HG03135 (cell line): Measurements from ENCODE around the gene NOP53.
"Not testable (repeated sequence)": the region's sequence is repeated elsewhere in the genome, so short reads cannot be mapped to it uniquely, and the experiment has no call there.

Experiments used
- ATAC-seq: cut with Tn5 transposase; IDR thresholded peaks from one replicate; pipeline ENCODE4 v1.9.1; 2021; ENCODE audit warnings: mild to moderate bottlenecking, moderate library complexity; ENCODE audit not compliant: unreplicated experiment

Gene NOP53

GRCh38 chr19:47716270-47716937 is 28.9 kb upstream of the NOP53 start:
- ATAC-seq, result no peak

GRCh38 chr19:47718415-47719046 is 26.8 kb upstream of the NOP53 start:
- not testable (repeated sequence) for ATAC-seq

DNA sequence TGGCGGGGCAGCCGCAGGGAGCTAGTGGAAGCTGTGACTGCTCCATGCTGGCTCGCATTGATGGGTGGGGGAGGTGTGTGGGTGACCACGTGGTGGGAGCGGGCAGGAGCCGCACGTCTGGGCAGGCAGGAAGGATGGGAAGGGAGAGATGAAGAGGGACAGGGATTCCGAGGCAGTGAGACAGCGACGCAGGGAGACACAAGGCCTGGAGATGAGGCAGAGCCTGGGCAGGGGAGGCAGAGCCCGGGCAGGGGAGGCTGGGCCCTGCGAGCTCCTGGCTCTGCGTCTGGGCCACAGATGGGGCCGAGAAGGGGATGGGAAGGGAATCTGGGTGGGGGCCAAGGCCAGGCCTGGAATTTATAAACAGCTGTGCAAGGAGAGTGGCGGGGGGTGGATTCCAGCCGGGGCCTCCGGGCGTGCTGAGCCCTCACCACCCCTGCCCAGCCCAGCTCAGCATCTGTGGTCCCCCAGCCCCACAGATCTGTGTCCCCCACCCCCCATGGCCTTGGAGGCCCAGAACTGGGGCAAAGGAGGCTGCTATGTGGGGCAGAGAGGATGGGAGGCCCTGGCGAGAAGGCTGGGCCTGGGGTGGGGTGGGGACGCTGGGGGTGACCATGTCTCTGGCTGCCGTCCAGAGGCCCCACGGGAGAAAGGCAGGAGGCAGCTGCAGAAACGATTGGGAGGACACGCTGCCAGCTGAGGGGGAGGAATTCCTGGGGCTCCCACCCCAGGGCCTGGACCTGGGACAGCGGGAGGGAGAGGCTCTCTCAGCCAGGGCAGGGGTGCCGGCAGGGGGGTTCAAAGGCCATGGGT is 26.1 kb upstream of the NOP53 start:
- ATAC-seq, result no peak

- ATAC-seq, result no peak
Measured at GRCh38 chr19:47720669-47721422, 24.5 kb upstream of the NOP53 start.

DNA sequence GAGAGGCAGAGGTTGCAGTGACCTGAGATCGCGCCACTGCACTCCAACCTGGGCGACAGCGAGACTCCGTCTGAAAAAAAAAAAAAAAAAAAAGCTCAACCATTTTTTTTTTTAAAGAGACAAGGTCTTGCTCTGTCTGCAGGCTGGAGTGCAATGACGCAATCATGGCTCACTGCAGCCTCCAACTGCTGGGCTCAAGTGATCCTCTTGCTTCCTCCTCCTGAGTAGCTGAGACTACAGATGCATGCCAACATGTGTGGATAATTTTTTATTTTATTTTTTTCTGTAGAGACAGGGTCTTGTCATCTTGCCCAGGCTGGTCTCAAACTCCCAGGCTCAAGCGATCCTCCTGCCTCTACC is 21.8 kb upstream of the NOP53 start:
- ATAC-seq, result no peak

DNA sequence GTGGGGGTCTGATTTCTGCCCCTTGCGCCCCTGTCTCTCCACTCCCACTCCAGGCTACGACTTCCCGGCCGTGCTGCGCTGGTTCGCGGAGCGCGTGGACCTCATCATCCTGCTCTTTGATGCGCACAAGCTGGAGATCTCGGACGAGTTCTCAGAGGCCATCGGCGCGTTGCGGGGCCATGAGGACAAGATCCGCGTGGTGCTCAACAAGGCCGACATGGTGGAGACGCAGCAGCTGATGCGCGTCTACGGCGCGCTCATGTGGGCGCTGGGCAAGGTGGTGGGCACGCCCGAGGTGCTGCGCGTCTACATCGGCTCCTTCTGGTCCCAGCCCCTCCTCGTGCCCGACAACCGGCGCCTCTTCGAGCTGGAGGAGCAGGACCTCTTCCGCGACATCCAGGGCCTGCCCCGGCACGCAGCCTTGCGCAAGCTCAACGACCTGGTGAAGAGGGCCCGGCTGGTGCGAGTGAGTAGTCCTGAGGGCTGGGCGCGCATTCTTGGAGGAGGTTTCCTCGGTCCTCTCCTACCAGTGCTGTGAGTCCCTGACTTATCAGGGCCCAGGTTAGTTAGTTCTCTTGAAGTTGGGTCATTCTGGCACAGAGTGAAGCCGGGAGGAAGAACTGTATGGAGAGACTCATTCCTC is 19.5 kb upstream of the NOP53 start:
- ATAC-seq, result no peak

DNA sequence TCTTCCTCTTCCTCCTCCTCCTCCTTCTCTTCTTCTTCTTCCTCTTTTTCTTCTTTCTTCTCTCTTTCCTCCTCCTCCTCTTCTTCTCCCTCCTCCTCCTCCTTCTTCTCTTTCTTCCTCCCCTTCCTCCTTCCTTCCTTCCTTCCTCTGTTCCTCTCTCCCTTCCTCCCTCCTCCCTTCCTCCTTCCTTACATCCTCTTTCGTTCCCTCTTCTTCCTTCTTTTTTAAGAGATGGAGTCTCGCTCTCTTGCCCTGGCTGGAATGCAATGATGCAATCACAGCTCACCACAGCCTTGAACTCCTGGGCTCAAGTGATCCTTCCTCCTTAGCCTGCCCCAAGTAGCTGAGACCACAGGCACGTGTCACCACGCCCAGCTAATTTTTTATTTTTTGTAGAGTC is 18.9 kb upstream of the NOP53 start:
- no peak for ATAC-seq

DNA sequence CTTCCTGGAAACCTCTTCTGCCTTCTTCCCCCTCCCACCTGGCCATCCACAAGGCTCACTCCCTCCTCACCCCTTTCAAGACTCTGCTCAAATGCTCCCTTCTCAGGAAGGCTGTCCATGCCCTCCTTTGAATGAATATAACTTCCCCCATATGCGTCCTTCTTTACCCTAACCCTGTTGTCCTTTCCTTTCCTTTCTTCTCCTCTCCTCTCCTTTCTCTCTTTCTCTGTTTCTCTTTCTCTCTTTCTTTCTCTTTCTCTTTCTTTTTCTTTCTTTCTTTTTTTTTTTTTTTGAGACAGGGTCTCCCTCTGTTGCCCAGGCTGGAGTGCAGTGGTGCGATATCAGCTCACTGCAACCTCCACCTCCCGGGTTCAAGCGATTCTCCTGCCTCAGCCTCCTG is 17.1 kb upstream of the NOP53 start:
- ATAC-seq, result not testable (repeated sequence)

DNA sequence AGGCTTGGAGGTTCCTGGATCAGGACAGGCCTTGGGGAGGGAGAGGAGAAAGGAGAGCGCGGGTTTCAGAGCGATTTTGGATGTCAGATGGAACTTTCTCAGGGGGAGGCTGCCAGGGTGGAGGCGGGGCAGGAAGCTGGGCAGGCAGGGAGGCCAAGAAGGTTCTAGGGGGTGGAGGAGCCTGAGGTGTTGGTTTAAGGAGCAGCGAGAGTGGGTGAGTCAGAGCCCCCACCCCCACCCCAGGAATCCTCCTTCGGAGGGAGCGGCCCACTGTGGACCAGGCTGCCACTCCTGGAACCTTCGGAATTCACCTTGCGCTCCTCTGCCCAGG is 15.9 kb upstream of the NOP53 start:
- ATAC-seq, result no peak

- no peak for ATAC-seq
Measured at GRCh38 chr19:47729799-47730520, 15.4 kb upstream of the NOP53 start.

DNA sequence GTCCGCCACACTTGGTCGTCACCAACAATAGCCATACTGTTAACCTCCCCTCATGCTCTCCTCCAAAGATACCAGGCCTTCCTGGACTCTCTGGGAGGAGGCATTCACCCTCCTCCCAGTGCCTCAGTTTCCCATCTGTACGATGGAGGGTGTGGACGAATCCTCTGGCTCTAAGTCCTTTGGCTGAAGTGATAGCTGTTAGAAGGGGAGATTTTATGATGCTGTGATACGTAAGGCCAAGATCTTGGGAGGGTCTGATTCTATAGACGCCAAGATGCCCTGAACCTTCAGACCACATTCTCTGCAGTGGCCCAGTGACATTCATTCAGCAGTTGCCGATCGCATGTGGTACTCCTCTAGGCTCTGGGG is 14.8 kb upstream of the NOP53 start:
- ATAC-seq, result no peak

- ATAC-seq, result no peak
Measured at GRCh38 chr19:47730910-47731309, 14.4 kb upstream of the NOP53 start.

- no peak for ATAC-seq
Measured at GRCh38 chr19:47735131-47735530, 10.2 kb upstream of the NOP53 start.

DNA sequence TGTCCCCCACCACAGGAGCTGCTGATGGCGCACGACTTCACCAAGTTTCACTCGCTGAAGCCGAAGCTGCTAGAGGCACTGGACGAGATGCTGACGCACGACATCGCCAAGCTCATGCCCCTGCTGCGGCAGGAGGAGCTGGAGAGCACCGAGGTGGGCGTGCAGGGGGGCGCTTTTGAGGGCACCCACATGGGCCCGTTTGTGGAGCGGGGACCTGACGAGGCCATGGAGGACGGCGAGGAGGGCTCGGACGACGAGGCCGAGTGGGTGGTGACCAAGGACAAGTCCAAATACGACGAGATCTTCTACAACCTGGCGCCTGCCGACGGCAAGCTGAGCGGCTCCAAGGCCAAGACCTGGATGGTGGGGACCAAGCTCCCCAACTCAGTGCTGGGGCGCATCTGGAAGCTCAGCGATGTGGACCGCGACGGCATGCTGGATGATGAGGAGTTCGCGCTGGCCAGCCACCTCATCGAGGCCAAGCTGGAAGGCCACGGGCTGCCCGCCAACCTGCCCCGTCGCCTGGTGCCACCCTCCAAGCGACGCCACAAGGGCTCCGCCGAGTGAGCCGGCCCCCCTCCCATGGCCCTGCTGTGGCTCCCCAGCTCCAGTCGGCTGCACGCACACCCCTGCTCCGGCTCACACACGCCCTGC is 4.4 kb upstream of the NOP53 start:
- no peak for ATAC-seq

DNA sequence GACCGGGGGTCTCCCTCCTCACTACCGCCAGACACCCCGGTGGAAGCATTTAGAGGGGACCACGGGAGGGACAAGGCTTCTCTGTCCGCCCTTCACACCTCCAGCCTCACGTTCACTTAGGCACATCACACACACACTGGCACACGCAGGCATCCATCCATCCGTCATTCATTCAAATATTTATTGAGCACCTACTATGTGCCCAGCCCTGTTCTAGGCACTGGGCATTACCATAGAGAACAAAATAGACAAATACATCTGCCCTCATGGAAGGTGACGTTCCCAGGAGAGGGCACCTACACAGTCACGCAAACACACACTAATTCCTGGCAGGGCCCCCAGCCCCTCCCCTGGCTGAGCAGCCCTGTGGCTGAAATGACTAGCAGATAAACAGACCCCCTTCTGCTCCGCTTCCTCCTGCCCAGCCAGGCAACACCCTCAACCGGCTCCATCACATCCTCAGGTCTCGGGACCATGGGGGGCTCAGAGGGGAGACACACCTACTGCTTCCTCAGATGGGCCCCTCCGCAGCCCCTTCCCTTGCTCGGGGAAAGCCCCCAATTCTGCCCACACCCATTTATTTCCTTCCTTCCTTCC is 3.7 kb upstream of the NOP53 start:
- no peak for ATAC-seq

DNA sequence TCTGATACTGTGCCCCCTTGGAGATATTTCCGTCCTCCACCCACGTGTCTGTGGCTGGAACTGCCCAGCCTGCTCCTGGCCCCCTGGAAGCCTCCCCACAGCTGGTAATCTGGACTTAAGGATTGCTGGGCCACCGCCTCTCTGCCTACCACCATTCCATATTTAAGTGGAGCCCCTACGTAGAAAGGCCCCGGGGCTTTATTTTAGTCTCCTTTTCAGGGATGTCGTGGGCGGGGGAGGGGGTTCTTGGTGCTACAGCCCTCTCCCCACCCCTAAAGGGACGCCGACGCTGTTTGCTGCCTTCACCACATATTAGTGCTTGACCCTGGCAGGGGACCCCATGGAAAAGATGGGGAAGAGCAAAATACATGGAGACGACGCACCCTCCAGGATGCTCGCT is 2.7 kb upstream of the NOP53 start:
- ATAC-seq, result no peak

GRCh38 chr19:47746129-47746528 is 783 bp downstream of the NOP53 start:
- not testable (repeated sequence) for ATAC-seq

DNA sequence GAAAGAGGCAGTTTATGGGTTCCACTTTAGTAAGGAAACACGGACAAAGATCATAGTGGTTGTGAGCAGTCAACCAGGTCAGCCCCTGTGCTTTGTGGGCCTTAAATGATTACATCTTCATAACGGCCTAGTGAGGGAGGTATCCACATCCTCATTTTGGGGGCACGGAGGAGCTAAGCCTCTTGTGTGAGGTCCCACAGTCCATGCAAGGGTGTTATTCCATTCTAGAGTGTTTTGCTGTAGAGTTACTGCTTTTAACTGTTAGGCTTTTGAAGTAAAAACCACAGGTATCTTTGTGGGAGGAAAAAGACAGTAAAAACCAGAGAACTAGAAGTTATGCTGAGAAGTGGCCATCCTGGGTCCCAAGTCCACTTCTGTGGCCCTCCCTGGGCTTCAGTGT is 4.0 kb downstream of the NOP53 start:
- no peak for ATAC-seq

GRCh38 chr19:47750752-47751151 is 5.4 kb downstream of the NOP53 start:
- ATAC-seq, result no peak
